Measurements from ENCODE around the gene EEPD1. TPM values are rescaled to one million over a fixed set of nuclear protein-coding genes. Genes with fewer than 3 reads are reported as not detected.

The EEPD1 gene
- total RNA-seq, 2 experiments from 2014 or later: 0.62 to 0.82 TPM

DNA sequence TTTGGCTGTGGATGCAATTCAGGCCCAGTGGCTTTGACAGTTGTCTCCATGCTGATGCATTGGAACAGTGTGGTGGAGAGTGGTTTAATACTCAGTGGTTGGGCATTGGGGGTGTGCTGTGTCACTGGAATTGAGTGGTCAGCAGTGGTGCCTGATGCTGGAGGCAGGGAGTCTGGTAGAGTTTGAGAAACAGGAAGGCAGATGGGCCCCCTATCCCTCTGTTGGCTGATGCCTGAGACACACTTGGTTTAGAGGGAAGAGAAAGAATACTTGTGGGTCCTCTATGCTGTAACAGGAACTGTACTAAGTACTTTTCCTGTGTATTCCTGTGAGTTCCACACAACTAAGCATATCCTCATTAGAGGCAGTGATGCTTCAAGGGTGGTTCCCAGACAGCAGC, 55.4 kb downstream of the EEPD1 start:
- Mint-ChIP-seq H3K27me3 (no peaks in the 10 kb centered on the region), H3K27ac (no peak overlapping the region), H3K4me1 (peaks cover 11% of the 10 kb centered on the region), H3K36me3 (no peaks in the 10 kb centered on the region), H3K9me3 (no peaks in the 10 kb centered on the region), H3K4me3 (no peak overlapping the region)
- DNase-seq: no peak

GRCh38 chr7:36208997-36209813, 56.2 kb downstream of the EEPD1 start:
- Mint-ChIP-seq H3K4me1 (peaks cover 11% of the 10 kb centered on the region), H3K9me3 (no peaks in the 10 kb centered on the region), H3K27ac (no peak overlapping the region), H3K4me3 (no peak overlapping the region), H3K36me3 (no peaks in the 10 kb centered on the region), H3K27me3 (no peaks in the 10 kb centered on the region)
- no peak for DNase-seq

- H3K4me1 Mint-ChIP-seq: peaks cover 11% of the 10 kb centered on the region
- no peak for DNase-seq
- H3K36me3 Mint-ChIP-seq: no peaks in the 10 kb centered on the region
- H3K9me3 Mint-ChIP-seq: no peaks in the 10 kb centered on the region
- no peaks in the 10 kb centered on the region for H3K27me3 Mint-ChIP-seq
- no peak overlapping the region for H3K4me3 Mint-ChIP-seq
- no peak overlapping the region for H3K27ac Mint-ChIP-seq
Observed at GRCh38 chr7:36209814-36210183, 56.7 kb downstream of the EEPD1 start.

- Mint-ChIP-seq H3K9me3 (no peaks in the 10 kb centered on the region), H3K27ac (no peak overlapping the region), H3K4me3 (no peak overlapping the region), H3K36me3 (no peaks in the 10 kb centered on the region), H3K27me3 (no peaks in the 10 kb centered on the region), H3K4me1 (peaks cover 11% of the 10 kb centered on the region)
- no peak for DNase-seq
Observed at GRCh38 chr7:36210291-36210922, 57.4 kb downstream of the EEPD1 start.

GRCh38 chr7:36214608-36215456, 61.8 kb downstream of the EEPD1 start:
- no peak for DNase-seq
- Mint-ChIP-seq H3K36me3 (no peaks in the 10 kb centered on the region), H3K9me3 (no peaks in the 10 kb centered on the region), H3K27ac (no peak overlapping the region), H3K27me3 (no peaks in the 10 kb centered on the region), H3K4me3 (no peak overlapping the region), H3K4me1 (peaks cover under 1% of the 10 kb centered on the region)

DNA sequence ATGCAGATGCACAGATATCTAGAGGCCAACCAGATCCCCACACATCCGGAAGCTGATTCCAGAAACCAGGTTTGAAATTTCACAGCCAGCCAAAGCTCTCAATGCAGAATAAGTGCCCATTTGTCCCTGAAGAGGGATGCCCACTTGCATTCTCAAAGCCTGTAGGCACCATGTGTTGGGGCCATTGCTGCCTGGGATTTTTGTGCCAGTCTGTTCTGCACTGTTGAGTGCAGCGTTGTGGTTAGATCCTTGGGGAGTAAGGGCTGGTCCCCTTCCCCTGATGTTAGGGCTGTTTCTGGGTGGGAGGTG, 62.4 kb downstream of the EEPD1 start:
- no peaks in the 10 kb centered on the region for H3K9me3 Mint-ChIP-seq
- no peak overlapping the region for H3K27ac Mint-ChIP-seq
- no peak overlapping the region for H3K4me3 Mint-ChIP-seq
- H3K4me1 Mint-ChIP-seq: no peaks in the 10 kb centered on the region
- H3K36me3 Mint-ChIP-seq: no peaks in the 10 kb centered on the region
- no peak for DNase-seq
- no peaks in the 10 kb centered on the region for H3K27me3 Mint-ChIP-seq

DNA sequence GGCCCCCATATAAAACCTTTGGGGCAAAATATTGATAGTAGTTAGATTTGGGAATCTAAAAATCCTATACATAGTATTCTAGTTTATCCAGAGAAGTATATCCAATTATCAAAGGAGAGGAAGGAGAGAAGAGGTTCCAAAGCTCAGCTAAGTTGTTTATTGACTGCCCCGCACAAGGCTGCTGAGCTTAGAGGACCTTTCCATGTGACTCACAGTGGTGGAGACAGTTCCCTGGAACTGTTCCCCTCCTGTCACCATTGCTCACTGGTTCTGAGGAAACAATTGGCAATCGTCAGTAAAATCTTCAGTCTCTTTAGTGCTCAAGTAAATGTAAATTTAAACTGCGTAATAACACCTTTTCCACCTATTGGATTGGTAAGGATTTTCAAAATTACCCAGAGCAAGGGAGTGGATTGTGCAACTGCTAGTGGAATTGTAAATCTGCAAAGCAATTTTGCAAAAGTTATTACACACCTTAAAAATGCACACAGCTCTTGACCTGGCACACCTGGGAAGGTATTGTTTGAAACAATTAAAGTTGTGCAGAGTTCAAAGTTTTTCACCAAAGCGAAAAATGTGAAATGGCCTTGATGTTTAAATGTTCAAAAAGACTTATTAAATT, 63.1 kb downstream of the EEPD1 start:
- Mint-ChIP-seq H3K36me3 (no peaks in the 10 kb centered on the region), H3K4me3 (no peak overlapping the region)

GRCh38 chr7:36217211-36217960, 64.3 kb downstream of the EEPD1 start:
- Mint-ChIP-seq H3K27ac (no peak overlapping the region), H3K36me3 (no peaks in the 10 kb centered on the region), H3K4me1 (no peaks in the 10 kb centered on the region), H3K4me3 (no peak overlapping the region), H3K9me3 (no peaks in the 10 kb centered on the region), H3K27me3 (no peaks in the 10 kb centered on the region)
- DNase-seq: no peak

More for the DNA sequence above, 63.1 kb downstream of the EEPD1 start:
- no peak overlapping the region for H3K27ac Mint-ChIP-seq
- H3K9me3 Mint-ChIP-seq: no peaks in the 10 kb centered on the region
- no peak for DNase-seq
- no peaks in the 10 kb centered on the region for H3K4me1 Mint-ChIP-seq
- no peaks in the 10 kb centered on the region for H3K27me3 Mint-ChIP-seq

DNA sequence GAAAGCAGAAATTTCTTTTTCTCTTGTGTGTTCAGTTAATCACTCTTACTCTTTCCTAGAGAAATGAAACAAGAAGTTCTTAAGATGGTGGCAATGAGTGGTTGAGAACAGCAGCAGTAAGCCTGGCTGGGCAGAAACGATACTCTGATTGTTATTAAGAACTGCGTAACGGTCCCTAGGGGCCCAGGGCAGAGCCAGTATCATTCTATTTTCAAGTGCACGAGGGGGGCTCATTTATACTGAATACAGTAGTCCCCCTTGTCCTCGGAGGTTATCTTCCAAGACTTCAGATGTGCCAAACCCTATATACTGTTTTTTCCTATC, 64.9 kb downstream of the EEPD1 start:
- H3K27ac Mint-ChIP-seq: no peak overlapping the region
- H3K36me3 Mint-ChIP-seq: no peaks in the 10 kb centered on the region
- DNase-seq: no peak
- H3K4me1 Mint-ChIP-seq: no peaks in the 10 kb centered on the region
- no peaks in the 10 kb centered on the region for H3K9me3 Mint-ChIP-seq
- H3K4me3 Mint-ChIP-seq: no peak overlapping the region
- no peaks in the 10 kb centered on the region for H3K27me3 Mint-ChIP-seq

- Mint-ChIP-seq H3K9me3 (no peaks in the 10 kb centered on the region), H3K4me1 (no peaks in the 10 kb centered on the region), H3K27me3 (no peaks in the 10 kb centered on the region), H3K36me3 (no peaks in the 10 kb centered on the region), H3K4me3 (no peak overlapping the region), H3K27ac (no peak overlapping the region)
- DNase-seq: no peak
Observed at GRCh38 chr7:36219429-36219828, 66.4 kb downstream of the EEPD1 start.

DNA sequence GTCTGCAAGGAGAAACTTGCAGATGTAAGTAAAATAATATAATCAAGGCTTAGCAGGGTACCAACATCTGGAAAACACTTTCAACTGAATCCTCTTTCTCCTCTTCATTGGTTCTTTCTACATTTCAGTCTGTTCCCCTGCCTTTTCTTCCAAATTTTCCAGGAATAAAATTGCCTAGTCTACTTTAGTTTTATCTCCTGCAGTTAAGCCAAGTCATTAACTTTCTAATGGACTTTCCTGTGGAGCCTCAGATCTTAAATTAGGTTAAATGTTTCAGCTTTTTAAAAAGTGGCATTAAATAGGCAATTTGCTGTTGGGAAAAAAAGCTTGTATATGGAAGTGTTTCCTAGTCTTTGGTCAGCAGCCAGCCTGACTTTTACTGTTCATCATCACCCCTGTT, 70.8 kb downstream of the EEPD1 start:
- DNase-seq: no peak
- Mint-ChIP-seq H3K9me3 (no peaks in the 10 kb centered on the region), H3K4me3 (no peak overlapping the region), H3K27ac (no peak overlapping the region), H3K4me1 (no peaks in the 10 kb centered on the region), H3K36me3 (no peaks in the 10 kb centered on the region), H3K27me3 (no peaks in the 10 kb centered on the region)

DNA sequence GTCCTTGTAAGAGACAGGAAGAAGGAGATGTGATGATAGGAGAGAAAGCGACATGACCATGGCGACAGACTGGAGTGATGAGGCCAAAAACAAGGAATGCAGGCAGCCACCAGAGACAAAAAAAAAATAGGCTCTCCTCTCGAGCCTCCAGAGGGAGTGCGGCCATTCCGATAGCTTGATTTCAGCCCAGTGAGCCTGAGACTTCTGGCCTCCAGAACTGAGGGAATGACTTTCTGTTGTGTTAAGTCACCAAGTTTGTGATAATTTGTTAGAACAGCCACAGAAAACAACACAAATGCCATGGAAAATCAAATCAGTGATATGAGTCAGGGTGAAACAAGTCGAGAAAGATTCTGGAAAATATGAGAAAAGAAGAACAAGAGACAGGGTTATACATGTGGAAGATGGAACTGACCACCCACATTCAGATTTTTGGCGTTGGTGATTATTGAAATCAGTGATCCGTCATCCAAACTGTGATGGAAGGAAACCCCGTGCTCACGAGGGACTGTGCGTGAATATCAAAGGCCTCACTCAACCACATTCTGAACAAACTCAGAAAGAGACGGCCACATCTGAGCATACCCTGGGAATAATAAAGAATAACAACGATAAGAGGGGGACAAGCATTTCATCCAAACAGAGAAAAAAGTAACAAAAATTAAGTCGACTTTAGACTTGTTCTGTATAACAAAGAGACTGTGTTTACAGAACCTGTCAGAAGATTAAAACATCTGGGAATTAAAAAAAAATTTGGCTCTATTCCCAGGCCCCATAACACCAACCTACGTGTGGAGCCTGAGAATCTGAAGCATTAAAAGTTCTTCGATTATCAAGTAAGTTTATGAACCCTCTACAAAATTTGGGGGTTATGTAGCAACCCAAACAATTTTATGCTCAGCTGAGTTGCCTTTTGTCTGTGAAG, 72.1 kb downstream of the EEPD1 start:
- no peaks in the 10 kb centered on the region for H3K9me3 Mint-ChIP-seq
- no peaks in the 10 kb centered on the region for H3K4me1 Mint-ChIP-seq
- H3K27ac Mint-ChIP-seq: no peak overlapping the region
- no peaks in the 10 kb centered on the region for H3K36me3 Mint-ChIP-seq
- no peak overlapping the region for H3K4me3 Mint-ChIP-seq
- no peak for DNase-seq
- no peaks in the 10 kb centered on the region for H3K27me3 Mint-ChIP-seq

DNA sequence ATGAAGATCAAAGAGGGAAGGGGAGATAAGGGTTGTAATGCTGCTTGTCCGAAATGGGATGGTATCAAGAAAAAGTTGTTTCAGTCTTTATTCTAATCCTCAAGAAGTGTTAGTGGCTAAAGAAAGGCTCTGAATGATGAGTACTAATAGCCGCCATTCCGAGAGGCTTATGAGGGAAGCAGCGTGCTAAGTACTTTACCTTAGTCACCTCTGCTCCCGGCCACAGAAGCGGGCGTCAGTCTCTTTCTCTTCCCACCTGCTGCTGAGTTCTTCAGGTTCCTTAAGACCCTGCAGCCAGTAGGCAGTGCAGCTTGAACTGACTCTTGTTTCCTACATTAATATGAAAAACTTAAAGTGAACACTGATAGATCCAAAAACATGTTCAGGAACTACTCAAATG, 73.1 kb downstream of the EEPD1 start:
- H3K4me1 Mint-ChIP-seq: no peaks in the 10 kb centered on the region
- H3K4me3 Mint-ChIP-seq: no peak overlapping the region
- H3K9me3 Mint-ChIP-seq: no peaks in the 10 kb centered on the region
- no peak overlapping the region for H3K27ac Mint-ChIP-seq
- no peaks in the 10 kb centered on the region for H3K36me3 Mint-ChIP-seq
- no peaks in the 10 kb centered on the region for H3K27me3 Mint-ChIP-seq
- DNase-seq: no peak

GRCh38 chr7:36227223-36227622, 74.2 kb downstream of the EEPD1 start:
- no peaks in the 10 kb centered on the region for H3K36me3 Mint-ChIP-seq
- no peaks in the 10 kb centered on the region for H3K9me3 Mint-ChIP-seq
- H3K4me1 Mint-ChIP-seq: no peaks in the 10 kb centered on the region
- H3K4me3 Mint-ChIP-seq: no peak overlapping the region
- no peaks in the 10 kb centered on the region for H3K27me3 Mint-ChIP-seq
- H3K27ac Mint-ChIP-seq: no peak overlapping the region
- DNase-seq: no peak
